Lung microvascular endothelial cell (primary cell): ENCODE measurements around the gene OTOP1. TPM values are rescaled to one million over a fixed set of nuclear protein-coding genes. Genes with fewer than 3 reads are reported as not detected.
"Not testable (repeated sequence)": the region's sequence is repeated elsewhere in the genome, so short reads cannot be mapped to it uniquely, and the experiment has no call there.

Experiments
- DNase-seq, 2 donors: peaks; one replicate each; pipeline versions ENCODE4 v3.0.0 to v3.0.0-alpha.2; 2010; ENCODE audit warnings: low read depth in 2 of 2
- total RNA-seq: library from RNA; depleted of rRNA; stranded (reverse); fragments of >200 nt; gene quantifications from 2 replicates; pipeline ENCODE4 v1.2.1, GENCODE V29; 2014

Gene OTOP1
- not detected in 2 replicates for total RNA-seq

DNA sequence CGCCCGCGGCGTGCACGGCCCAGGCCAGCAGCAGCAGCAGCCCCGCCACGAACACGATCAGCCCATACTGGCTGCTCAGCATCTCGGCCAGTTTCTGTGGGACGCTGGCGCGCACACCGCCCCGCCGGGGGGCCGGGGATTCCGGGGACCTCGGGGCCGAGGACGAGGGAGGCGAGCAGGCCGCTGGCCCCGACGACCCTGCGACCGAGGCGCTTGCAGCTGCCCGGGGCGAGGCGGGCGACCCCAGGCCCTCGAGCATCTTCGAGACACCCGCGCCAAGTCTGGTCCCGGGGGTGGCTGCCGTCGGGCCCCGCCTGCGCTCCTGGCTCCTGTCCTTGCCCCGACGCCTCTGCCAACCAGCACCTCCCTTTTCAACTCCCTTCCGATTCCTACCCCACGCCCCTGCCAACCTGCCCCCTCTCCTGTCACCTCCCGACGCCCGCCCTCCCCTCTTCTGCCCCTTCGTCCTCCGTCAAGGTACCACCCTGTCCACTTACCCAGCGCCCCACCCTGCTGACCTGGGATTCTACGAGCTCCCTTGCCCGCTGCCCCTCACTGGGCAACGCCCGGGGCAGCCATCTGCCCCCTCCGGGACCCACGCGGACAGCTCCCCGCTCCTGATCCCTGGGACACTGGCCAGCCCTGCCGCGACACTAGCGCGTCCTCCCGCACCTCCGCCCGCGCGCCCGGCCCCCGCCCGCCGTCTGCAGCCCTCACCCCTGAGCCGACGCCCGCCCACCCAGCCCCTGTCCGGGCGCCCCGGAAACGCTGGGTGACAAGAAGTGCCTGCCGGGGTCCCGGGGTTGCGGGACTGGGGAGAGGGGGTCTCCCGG lies at the start of gene OTOP1:
OTOP1 (minus strand) TSS at position 324 of the 833 bp plus-strand sequence; CDS start at position 259, 65 bp downstream.
- no peak for DNase-seq

DNA sequence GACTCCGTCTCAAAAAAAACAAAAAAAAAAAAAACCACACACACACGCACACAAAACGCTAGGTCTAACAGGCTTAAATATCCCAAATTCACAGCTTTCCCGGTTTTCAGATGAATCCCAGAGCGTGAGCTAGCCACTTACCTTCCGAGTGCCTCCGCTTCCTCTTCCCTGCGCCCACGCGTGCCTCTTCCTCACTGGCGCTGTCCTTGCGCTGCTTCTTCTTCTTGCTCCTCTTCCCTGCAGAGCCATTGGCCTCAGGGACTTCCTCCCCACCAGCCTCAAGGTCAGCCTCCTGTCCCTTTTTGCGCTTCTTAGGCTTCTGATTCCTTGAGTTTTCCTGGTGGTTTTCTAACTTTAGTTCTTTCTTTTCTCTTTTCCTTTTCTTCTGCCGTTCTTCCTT lies 47.5 kb upstream of the OTOP1 start:
- no peak for DNase-seq

GRCh38 chr4:4271912-4272311 lies 45.2 kb upstream of the OTOP1 start:
- no peak for DNase-seq

DNA sequence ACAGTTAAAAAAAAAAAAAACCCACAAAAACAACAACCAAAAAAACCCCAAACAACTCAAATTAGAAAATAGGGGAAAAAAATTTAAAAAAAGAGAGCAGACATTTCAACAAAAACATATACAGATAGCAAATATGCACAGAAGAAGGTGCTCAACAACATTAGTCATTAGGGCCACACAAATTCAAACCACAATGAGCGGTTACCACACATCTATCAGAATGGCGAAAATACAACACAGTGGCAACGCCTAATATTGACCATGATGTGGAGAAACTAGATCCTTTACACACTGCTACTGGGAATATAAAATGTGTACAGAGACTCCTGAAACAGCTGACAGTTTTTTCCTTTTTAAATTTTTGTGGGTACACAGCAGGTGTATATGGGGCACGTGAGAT lies 43.8 kb upstream of the OTOP1 start:
- peak in 1 of 2 donors; percentile 29 for DNase-seq

- peak; percentile 74 to 94 for DNase-seq
These were observed 43.1 kb upstream of the OTOP1 start for GRCh38 chr4:4269856-4270255.

DNA sequence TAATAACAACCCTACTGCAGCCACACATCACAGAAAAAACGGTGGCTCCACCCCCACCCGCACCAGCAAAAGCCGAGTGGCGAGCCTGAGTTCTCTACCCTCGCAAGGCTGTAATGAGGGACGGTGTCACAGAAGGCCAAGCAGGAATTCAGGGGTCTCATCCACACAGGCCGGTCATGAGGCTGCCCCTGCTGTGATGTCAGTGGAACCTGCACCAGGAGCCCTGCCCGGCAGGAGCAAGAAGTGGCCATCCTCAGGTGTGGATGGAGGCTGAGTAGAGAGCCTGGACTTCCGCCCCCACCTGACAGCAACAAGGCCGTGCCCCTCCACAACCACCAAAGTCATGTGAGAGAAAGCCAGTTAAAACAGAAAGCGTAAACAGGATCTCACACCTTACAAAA lies 42.6 kb upstream of the OTOP1 start:
- peak in 1 of 2 donors; percentile 47 for DNase-seq

DNA sequence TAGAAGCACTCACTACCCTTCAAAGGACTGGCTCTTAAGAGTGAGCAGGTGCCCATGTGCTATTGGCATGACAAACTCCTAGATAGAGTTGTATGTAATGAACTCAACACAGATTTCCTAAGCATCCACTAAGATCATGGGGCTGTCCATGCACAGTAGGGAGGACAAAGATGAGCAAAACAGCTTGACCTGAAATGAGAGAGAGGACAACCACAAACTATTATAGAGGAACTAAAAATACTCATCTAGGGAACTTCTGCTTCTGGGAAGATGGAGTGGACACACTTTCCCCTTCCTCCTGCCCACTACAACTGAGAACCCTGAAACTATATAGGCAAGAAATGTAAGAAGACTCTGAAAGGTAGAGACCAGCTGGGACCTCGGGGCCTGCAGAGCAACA lies 42.0 kb upstream of the OTOP1 start:
- no peak for DNase-seq

DNA sequence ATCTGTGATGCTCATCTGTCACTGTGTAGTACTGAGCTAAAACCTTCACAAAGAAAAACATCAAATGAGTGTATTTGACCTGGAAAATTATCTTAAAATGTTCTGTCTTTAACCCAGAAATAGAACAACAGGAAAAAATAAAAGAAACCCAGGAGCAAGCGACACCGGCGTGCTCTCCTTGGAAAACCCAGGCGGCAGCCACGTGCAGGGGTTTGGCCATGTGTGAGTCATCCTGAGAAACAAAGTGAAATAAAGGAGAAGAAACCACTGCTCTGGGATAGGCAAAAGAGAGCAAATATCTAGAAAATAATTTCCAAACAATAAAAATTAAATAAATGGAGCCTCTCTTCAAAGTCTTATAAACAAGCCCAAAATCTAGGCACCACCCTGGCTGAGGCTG lies 41.3 kb upstream of the OTOP1 start:
- peak; percentile 24 to 75 for DNase-seq

GRCh38 chr4:4260185-4260751 lies 33.5 kb upstream of the OTOP1 start:
- DNase-seq, result peak; percentile 80 to 81

DNA sequence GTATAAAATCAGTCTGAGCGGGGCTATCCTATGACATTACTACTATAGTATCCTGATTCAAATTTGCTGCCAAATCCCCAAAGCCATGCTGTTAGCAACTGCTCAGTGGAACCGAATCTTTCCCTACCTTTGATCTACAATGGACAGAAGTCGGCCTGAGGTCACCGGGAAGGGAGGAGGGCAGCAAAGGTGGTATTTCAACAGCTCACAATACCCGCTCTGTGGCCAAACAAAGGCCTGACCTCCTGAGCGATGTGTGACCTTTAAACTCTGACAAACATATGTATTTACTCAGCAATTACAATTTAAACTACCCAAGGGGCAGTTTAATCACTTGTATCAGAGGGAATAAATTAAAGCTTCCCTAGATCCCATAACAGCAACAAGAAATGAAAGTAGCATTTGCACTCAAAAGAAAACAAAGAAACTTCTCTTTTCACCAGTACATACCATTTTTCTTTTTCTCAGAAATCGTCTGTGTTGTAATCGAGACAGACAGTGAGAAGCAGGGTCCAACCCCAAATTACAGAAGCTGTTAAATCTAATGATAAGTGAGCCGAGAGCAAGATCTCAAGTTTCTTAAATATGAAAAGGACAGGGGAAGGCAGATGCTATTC lies 32.9 kb upstream of the OTOP1 start:
- peak in 1 of 2 donors; percentile 20 for DNase-seq

GRCh38 chr4:4257705-4258104 lies 31.0 kb upstream of the OTOP1 start:
- not testable (repeated sequence) for DNase-seq

DNA sequence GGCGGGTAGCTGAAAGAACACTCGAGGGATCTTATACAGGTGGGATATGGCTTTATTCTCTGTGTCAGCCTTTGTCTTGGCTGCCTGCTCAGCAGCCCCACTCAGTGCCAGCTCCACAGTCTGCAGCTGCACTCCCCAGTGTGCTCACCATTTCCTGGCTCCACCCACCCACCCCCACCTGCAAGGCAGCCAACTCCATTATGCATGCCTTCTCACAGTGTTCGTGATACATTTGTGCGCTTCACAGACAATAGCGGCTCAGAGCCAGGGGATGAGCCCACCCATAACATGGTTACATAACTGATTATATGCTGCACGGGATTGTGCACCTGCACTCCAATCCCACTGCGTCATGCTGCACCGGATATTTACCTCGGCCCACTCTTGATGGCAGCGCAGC lies 30.1 kb upstream of the OTOP1 start:
- DNase-seq, result peak; percentile 49 to 74

DNA sequence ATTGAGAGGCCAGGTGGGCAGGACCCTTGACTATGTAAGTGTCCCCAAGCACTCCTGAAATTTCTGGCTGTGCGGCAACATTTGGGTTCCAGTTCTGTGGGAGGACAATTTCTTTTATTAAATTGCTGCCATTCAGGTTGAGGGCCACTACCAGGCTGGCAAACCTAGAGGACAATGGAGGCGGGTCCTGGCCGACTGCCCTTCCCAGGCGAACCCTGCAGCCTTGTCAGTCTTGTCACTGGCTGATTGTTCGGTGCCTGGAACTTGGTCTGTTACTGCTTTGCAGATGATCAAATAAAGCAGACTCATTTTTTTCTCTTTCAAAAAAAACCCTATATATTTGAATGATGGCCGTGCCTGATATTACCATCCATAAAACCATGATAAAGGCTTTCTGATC lies 27.9 kb upstream of the OTOP1 start:
- DNase-seq, result no peak

DNA sequence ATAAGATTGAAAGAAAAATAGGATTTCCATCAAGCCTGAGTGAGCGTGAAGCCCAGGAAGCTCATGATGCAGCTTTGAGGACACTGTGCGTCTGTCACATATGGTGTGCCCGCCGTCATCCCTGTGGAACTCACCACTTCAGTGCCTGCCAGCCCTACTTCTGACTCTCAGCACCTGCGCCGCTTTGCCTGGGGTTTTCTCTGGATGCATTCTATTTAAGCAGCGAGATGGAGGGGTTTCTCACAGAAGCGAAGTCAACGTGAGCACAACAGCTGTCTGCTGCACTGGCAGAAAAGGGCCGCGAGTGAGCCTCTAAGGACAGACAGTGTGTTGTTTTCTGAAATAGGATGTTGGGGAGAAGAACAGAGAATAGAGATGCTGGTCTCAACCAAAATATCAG lies 27.5 kb upstream of the OTOP1 start:
- no peak for DNase-seq

DNA sequence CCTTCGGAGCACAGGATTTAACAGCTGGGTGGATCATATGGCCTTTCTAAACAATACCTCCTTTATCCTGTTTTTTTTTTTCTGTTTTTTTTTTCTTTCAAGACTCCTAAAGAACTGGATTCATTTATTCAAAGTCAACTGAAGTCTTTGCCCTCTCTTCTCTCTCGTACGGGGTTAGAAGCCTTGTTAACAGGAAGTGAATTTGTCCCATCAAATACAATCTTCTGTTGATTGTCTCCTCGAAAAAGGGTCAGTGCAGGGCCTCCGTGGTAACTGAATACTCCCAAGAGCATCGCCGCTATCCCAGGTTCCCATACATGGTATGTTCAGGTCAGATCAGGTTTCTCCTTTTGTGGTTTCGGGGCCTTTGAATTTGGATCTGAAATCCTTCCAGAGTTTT lies 23.1 kb upstream of the OTOP1 start:
- DNase-seq, result no peak

DNA sequence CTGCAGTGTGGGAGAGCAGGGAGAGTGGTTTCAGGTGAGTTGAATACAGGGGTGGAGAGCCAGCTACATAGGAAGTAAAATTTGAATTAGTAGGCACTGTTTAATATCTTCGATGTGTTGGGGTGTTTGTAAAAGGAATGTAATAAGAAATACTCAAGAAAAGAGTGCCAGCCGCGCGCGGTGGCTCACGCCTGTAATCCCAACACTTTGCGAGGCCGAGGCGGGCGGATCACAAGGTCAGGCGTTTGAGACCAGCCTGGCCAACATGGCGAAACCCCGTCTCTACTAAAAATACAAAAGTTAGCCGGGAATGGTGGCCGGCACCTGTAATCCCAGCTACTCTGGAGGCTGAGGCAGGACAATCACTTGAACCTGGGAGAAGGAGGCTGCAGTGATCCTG lies 22.6 kb upstream of the OTOP1 start:
- DNase-seq, result not testable (repeated sequence)

- DNase-seq, result no peak
These were observed 22.1 kb upstream of the OTOP1 start for GRCh38 chr4:4248885-4249203.

DNA sequence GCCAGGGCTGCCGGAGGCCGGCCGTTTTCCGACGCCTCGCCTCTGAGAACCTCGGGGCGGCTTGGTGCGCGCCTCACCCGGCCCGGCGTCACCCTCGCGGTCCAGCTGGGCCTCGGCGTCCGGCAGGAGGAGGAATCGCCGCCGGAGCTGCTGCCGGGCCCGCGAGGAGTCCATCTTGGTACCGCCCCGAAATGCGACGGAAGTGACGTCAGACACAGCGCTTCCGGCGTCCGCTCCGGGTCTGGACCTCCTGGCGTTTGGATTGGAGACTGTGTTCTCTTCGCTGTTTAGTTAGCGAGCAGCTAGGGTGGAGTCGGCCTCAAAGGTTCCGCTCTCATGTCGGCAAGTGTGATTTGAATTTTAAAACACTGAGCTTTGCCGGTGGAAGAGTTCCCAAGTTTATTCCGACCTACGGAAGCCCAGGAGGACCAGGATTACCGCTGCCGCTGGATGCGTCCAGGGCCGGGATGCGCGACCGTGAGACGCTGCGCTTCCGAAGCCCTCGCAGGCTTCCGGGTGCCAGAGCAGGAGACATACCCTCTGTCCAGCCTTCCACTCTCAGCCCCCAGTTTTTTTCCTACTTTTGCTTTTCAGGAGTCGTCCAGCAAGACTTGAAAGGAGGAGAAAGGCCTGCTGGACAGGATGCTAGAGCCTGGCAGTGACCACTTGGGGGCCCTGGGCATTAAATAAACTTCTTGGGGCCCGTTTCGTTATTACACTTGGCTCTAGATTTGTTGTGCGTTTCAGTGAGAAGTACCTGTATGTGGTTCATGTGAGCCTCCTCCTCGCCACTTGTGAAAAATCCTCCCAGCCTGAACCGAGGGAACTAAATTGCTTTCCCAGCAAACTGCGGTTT lies 21.5 kb upstream of the OTOP1 start, which contains the start of gene TMEM128:
TMEM128 (minus strand) TSS at position 195 of the 856 bp plus-strand sequence; CDS start at position 174, 21 bp downstream.
- DNase-seq, result peak; percentile 93 to 95

- peak in 1 of 2 donors; percentile 53 for DNase-seq
These were observed 20.9 kb upstream of the OTOP1 start for GRCh38 chr4:4247696-4248028.

- DNase-seq, result no peak
These were observed 18.4 kb upstream of the OTOP1 start for GRCh38 chr4:4245172-4245571.

GRCh38 chr4:4239551-4239950 lies 12.8 kb upstream of the OTOP1 start:
- peak; percentile 33 to 37 for DNase-seq

DNA sequence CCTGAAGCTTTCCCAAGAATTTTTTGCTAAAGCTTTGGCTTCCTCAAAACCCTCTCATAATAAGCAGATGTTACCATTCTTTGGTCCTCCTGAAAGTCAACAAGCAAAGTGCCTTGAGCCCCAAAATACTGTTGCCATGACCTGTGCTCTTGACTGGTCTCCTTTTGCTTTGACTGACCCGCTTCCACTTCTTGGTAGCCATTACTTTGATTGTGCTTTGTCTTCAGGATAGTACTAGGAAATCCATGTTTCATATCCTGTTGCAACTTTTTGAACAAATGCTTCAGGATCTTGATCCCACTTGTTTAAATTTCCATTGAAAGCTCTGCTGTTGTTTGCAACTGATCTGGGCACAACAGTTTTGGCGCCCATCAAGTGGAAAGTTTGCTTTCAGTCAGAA lies 6.9 kb upstream of the OTOP1 start:
- no peak for DNase-seq
